CD4-positive, alpha-beta T cell treated with Interleukin-12 subunit alpha and Interleukin-12 subunit beta, for 1 hour (primary cell): ENCODE results near the gene ARID1B.
"Not testable (repeated sequence)": the region's sequence is repeated elsewhere in the genome, so short reads cannot be mapped to it uniquely, and the experiment has no call there.

Experiments used
- DNase-seq: peaks from one replicate; pipeline ENCODE4 v3.0.0-alpha.2; 2020

Gene ARID1B

GRCh38 chr6:157034436-157035230, 257.5 kb downstream of the ARID1B start:
- DNase-seq = peak; percentile 64

DNA sequence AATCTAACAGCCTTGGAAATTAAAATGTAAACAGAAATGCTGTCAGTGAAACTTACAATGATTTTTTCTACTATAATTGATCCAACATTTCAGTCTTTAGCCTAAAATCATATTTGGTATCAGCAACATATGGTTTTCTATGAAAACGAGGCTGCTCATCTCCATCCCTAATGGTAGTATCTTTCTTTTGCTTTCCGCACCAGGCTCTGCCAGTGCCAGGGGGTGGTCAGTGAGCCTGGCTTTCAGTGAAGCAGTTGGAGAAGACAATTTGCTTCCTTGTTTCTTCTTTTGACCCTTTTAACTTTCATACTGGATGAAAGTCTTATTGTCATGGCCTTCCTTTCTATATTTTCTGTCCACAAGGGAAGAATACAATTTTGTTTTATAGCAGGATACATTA, 258.4 kb downstream of the ARID1B start:
- DNase-seq = no peak

DNA sequence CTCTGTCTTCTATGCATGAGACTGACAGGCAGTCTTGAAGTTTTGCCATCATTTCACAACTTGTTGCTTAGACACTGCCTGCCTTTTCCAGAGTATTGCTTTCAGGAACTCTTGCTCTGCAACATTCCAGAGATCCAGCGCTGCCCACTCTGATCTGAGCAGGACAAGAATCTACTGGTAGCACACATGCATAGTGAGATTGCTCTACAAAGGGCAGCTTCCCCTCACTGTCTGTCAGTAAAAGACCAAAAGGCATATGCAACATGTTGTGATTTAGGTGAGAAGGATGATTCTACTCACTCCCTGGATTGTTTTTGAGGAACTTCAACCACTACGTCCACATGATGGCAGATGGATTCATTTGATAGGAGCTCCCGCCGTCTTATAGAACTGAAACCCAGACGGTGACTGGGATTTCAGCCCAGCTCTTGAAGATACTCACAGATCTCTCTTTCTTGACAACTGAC, 259.1 kb downstream of the ARID1B start:
- no peak for DNase-seq

DNA sequence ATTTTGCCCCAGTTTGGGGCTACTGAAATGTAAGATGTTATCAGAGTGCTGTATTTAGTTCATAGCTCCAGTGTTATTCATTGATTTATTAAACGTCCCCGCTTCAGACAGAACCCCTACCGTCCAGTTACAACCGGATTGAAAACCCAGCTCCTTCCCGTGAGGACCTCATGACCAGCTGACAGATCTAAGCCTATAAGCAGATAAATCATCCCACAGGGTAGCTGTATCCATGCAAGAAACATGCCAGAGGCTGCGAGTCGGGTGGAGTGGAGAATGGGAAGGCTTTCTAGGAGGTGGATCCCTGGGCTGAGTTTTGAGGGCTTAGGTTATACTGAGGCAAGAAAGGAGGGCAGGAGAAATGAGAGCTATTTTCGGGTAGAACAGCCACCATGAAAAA, 260.0 kb downstream of the ARID1B start:
- no peak for DNase-seq

- no peak for DNase-seq
Observed at GRCh38 chr6:157038610-157039009, 261.4 kb downstream of the ARID1B start.

GRCh38 chr6:157039639-157040038, 262.5 kb downstream of the ARID1B start:
- not testable (repeated sequence) for DNase-seq

- DNase-seq = no peak
Observed at GRCh38 chr6:157040191-157040590, 263.0 kb downstream of the ARID1B start.

DNA sequence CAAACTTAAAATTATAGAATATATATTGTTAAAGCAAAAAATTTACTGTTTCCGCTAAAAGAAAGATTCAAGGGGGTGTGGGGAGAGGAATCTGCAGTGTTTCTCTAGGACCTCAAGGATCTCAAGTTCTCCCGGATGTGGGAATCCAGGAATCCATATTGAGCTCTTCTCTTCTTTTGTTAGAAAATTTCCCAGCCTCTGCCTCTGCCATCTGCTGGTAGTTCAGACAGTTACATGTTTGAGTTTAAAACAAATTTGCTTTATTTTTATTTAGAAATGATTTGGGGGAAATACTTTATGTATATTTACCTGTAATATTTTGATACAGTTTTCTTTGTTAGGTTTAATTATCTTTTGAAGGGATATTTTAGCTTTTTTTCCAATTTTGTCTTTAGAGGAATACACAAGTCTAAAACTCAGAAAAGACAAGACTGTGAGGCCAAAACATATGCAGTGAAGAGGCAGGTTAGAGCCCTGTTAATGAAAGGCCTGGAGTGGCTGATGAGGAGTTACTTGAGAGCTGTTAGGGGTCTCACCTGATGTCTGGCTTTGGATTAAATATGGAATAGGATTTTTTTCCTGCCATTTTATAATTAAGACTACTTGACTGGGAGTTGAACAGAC, 268.8 kb downstream of the ARID1B start:
- DNase-seq = no peak

DNA sequence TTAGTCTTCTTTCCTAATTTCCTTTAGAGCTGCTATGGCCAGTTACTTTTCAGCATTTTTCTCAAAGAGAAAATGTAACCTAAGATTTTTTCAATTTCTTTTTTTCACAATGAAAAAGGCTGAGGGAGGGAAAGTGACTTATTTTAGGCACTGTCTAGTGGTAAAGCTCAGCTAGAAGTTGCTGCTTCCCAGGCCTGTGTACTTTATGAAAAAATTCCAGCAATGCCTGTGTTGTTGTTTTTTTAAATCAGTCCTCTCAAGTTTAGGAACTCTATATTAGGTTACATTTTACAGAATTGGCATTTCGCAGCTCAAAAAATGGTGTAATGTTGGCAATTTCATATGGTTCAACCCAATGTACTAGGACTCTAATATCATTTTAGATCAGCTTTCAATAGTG, 269.6 kb downstream of the ARID1B start:
- DNase-seq = no peak

DNA sequence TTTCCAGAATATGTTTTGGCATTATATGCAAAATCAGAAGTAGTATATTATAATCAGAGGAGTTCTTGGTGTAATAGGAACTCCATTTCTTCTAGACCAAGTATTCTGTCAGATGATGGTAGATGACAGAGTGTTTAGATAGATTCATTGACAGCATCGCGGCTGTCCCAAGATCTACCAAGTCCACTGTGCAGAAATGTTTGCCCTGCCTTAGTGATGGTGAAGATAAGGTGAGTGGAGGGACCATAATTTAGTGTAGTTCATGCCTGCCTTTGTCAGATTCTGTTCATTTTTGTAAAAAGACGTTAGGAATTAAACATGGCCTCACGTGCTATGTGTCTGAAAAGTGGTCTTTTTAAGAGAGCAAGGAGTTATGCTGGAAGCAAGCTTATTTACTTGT, 270.1 kb downstream of the ARID1B start:
- no peak for DNase-seq

DNA sequence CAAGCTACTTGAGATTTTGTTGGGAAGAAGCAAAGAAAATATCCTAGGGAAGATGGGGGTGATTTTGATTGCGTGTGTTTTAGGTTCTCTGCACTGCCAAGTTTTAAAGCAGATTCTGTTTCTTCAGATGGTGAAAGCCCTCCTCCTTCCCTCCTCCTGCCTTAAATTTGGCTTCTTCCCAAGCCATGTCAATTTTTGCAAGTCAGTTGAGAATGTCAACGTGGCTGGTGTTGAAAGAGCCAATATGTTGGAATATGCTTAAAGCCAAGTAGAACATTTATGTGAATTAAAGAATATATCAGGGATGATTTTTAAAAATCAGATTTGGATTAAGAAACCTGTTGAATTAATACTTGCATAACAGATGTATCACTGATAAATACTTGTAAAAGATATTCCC, 270.8 kb downstream of the ARID1B start:
- DNase-seq = no peak

DNA sequence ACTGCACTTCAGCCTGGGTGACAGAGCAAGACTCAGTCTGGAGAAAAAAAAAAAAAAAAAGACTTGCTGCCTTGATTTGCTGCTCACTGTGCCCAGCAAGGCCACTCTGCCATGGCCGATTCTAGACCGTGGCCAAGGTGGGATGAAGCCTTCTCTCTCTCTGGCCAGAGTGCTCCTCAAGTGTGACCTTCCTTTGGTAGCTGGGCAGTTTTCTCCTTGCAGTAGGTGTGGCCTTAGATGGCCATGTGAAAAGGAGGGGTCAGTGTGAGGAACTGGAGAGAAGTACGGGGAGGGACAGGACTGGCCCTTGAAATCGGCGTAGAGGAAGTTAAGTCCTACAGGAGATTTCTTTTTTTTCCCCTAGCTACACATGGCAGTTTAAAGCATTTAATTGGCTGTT, 272.0 kb downstream of the ARID1B start:
- no peak for DNase-seq

- DNase-seq = no peak
Observed at GRCh38 chr6:157050537-157051265, 273.5 kb downstream of the ARID1B start.

GRCh38 chr6:157054531-157054979, 277.4 kb downstream of the ARID1B start:
- peak; percentile 64 for DNase-seq

DNA sequence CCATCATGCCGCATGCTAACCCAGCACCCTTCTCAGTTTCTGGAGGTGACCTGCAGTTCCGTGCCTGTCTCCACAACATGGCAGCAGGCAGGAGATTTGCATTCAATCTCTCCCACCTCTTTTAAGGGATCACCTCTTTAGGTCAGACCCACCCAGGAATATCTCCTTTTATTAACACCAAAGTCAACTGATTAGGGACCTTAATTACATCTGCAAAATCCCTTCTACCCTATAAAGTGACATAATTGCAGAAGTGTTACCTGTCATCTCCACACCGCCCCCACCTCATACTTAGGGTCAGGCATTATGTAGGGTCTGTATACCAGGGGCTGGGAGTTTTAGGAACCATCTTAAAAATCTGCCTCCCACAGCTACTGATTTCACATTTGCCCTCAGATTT, 278.7 kb downstream of the ARID1B start:
- no peak for DNase-seq

DNA sequence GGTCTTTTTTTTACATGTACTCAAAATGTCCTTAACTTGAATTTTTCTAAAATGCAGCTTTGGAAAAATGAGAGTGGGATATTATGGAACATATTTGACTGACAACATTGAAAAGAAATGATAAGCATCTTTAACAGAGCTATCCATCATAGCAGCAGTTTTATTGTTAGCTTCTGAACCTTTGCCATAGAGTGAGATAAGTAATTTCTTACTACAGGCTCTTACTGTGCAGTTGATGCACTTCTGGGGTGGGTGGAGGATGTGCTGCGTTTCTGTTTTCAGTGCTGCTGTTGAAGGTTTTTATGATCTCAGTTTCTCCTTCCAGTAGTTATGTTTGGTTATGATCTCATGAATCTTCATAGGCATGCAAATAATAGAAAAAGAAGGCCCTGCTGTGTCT, 279.1 kb downstream of the ARID1B start:
- no peak for DNase-seq

DNA sequence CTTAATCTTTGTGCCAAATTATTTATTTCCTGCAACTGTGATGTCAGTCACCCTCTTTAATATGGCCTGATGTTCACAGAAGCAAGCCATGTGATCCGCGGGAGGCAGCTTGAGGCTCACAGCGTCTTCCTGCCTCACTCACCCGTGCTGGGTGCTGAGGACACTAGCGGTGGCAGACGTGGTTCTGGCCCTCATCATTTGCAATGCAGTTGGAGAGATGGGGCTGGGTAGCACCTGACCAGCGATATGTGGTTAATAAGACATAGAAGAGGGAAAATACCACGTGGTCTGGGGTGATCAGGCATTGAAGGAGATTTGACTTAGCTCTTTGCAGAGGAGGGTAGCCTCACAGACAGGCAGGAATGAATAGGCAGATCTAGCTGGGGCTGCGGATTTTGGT, 281.4 kb downstream of the ARID1B start:
- DNase-seq = no peak

GRCh38 chr6:157059781-157060180, 282.6 kb downstream of the ARID1B start:
- no peak for DNase-seq

DNA sequence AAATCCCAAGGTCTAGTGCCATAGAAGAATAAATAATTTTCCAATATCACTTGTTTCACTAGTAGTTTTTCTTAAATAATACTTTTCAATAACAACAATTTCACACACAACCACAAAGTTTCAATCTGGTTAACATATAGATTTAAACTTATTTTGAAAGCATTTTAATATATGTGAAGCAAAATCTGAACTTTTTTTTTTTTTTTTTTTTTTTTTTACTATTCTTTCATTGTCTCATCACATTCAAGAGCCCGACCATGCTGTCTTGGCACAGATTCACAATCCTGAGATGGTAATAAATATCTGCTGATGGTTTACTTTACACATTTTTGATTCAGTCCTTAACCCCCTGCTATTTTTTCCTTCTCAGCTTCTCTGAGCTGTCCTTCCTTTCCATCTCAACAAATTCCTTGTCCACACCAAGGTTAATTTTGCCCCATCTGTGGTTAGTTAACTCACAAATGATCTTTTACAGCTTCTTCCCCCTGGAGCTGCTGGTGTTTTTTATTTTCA, 283.3 kb downstream of the ARID1B start:
- no peak for DNase-seq

DNA sequence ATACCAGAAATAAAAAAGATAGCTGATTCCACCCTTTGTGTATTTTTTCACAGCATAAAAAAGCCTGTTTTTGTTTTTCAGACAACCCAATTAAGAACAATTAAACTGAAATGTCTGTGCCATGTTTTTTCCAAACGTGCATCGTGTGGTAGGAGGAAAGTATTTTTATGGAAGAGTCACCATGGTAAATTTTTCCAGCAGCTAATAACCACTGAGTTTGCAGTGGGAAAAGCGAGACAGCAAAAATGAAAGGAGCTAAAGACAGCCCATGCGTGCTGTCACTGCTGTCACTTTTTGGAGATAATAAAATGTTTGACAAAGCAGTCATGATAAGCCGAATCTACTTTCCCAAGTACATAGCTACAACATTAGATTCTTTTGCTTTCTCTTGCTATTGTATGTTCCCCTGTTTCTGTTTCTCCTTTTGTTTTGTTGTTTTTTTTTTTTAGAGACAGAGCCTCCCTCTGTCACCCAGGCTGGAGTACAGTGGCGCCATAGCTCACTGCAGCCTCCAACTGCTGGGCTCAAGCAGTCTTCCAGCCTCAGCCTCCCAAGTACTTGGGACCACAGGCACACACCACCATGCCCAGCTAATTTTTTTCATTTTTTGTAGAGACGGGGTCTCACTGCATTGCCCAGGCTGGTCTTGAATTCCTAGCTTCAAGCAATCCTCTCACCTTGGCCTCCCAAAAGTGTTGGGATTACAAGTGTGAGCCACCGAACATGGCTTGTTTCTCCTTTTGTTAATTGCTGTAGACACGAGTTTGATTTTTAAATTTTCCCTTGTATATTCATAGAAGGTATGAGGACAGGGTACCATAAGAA, 284.8 kb downstream of the ARID1B start:
- no peak for DNase-seq

DNA sequence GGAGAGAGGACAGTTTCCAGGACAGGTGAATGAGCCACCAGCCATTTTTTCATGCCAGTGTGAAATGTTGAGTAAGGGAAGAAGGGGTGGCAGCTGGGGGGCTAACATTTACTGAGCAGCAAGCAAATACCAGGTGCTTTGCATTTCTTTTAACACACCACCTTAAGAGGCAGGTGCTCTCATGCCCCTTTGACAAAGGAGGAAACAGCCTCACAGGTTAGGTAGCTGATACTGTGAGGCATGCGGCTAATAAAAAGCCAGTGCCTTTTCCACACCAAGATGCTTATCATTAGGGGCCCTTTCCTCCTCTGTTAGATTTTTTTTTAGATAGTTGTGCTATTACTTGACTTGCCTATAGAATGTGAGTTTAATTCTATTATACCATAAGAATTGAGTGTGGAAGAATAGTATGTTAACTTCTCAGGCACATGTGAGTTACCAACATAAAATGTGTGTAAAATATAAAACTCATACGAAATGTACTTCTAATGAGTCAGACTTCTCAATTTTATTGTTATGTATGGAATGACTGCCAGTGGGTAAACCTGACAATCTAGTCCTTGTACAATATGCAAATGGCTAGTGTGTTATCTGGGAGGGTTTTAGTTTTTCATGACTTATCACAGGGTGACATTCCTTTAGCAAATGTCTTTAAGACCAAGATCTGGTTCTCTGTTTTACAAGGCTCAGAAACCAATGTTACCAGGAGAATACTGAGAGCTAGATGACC, 286.2 kb downstream of the ARID1B start:
- DNase-seq = no peak

DNA sequence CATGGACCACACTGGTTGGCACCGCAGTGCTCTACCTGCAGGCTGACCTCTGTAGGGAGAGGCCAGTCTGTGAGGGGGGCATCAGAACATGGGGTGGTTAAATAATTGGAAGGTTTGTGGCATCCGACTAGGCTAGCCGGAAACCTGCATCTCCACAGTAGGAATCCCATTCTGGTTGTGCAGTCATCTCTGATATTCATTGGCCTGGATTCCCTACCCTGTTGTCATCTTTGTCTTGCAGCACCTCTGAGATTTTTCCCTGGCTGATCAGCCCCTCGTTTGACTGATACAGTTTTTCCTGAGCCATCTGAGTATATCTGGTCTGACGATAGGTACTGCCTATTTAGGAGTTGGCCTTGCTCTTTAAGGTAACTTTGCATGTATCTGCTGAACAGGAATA, 286.7 kb downstream of the ARID1B start:
- DNase-seq = no peak
